Measurements from ENCODE around the gene ARHGEF39.

ARHGEF39 gene

GRCh38 chr9:35698231-35698630 lies 33.2 kb upstream of the ARHGEF39 start:
- Mint-ChIP-seq H3K4me3 (no peak overlapping the region), H3K27ac (no peak overlapping the region), H3K9me3 (no peaks in the 10 kb centered on the region), H3K36me3 (peaks cover 10% of the 10 kb centered on the region), H3K27me3 (no peaks in the 10 kb centered on the region), H3K4me1 (peaks cover 8% of the 10 kb centered on the region)

GRCh38 chr9:35697486-35697885 lies 32.5 kb upstream of the ARHGEF39 start:
- Mint-ChIP-seq H3K4me3 (no peak overlapping the region), H3K9me3 (no peaks in the 10 kb centered on the region), H3K27ac (no peak overlapping the region), H3K36me3 (peaks cover 10% of the 10 kb centered on the region), H3K27me3 (no peaks in the 10 kb centered on the region), H3K4me1 (peaks cover 8% of the 10 kb centered on the region)

- H3K27me3 Mint-ChIP-seq: no peaks in the 10 kb centered on the region
- no peaks in the 10 kb centered on the region for H3K9me3 Mint-ChIP-seq
- H3K4me3 Mint-ChIP-seq: no peak overlapping the region
- peaks cover 10% of the 10 kb centered on the region for H3K36me3 Mint-ChIP-seq
- H3K27ac Mint-ChIP-seq: peak overlapping the region; percentile 46
- H3K4me1 Mint-ChIP-seq: peaks cover 13% of the 10 kb centered on the region
Observed at GRCh38 chr9:35696520-35697215, 31.7 kb upstream of the ARHGEF39 start.

GRCh38 chr9:35695943-35696401 lies 31.0 kb upstream of the ARHGEF39 start:
- Mint-ChIP-seq H3K4me3 (no peak overlapping the region), H3K4me1 (peaks cover 18% of the 10 kb centered on the region), H3K27ac (peak overlapping the region; percentile 46), H3K27me3 (no peaks in the 10 kb centered on the region), H3K36me3 (peaks cover 10% of the 10 kb centered on the region), H3K9me3 (no peaks in the 10 kb centered on the region)

- Mint-ChIP-seq H3K27ac (peak overlapping the region; percentile 69), H3K4me1 (peaks cover 34% of the 10 kb centered on the region), H3K27me3 (no peaks in the 10 kb centered on the region), H3K9me3 (no peaks in the 10 kb centered on the region), H3K4me3 (peak overlapping the region; percentile 86), H3K36me3 (peaks cover 4% of the 10 kb centered on the region)
Observed at GRCh38 chr9:35691757-35692301, 26.8 kb upstream of the ARHGEF39 start.

- Mint-ChIP-seq H3K36me3 (no peaks in the 10 kb centered on the region), H3K27me3 (no peaks in the 10 kb centered on the region), H3K4me3 (peak overlapping the region; percentile 86), H3K27ac (peak overlapping the region; percentile 87), H3K9me3 (no peaks in the 10 kb centered on the region), H3K4me1 (peaks cover 29% of the 10 kb centered on the region)
Observed at GRCh38 chr9:35691334-35691650, 26.3 kb upstream of the ARHGEF39 start.

- Mint-ChIP-seq H3K4me1 (peaks cover 28% of the 10 kb centered on the region), H3K36me3 (no peaks in the 10 kb centered on the region), H3K27me3 (no peaks in the 10 kb centered on the region), H3K9me3 (no peaks in the 10 kb centered on the region), H3K4me3 (peak overlapping the region; percentile 86), H3K27ac (no peak overlapping the region)
Observed at GRCh38 chr9:35690614-35691333, 25.8 kb upstream of the ARHGEF39 start.

GRCh38 chr9:35690294-35690613 lies 25.3 kb upstream of the ARHGEF39 start:
- Mint-ChIP-seq H3K27ac (peak overlapping the region; percentile 74), H3K4me1 (peaks cover 28% of the 10 kb centered on the region), H3K27me3 (no peaks in the 10 kb centered on the region), H3K9me3 (no peaks in the 10 kb centered on the region), H3K4me3 (peak overlapping the region; percentile 76), H3K36me3 (no peaks in the 10 kb centered on the region)

- peak within 1 kb of the TSS; percentile 74 for H3K27ac Mint-ChIP-seq
- H3K4me3 Mint-ChIP-seq: peak within 1 kb of the TSS; percentile 86
- no peaks in the 10 kb centered on the region for H3K36me3 Mint-ChIP-seq
Observed at GRCh38 chr9:35689542-35690293, 24.7 kb upstream of the ARHGEF39 start, which contains the start of gene TPM2. TSS of gene TPM2 (minus strand) at chr9:35689925. CDS start at chr9:35689817, 108 bp downstream.

GRCh38 chr9:35688558-35689541 lies 23.9 kb upstream of the ARHGEF39 start:
- H3K36me3 Mint-ChIP-seq: no peaks in the 10 kb centered on the region
- H3K27ac Mint-ChIP-seq: peak overlapping the region; percentile 74
- no peaks in the 10 kb centered on the region for H3K27me3 Mint-ChIP-seq
- H3K4me1 Mint-ChIP-seq: peaks cover 28% of the 10 kb centered on the region
- peak overlapping the region; percentile 35 for H3K4me3 Mint-ChIP-seq
- H3K9me3 Mint-ChIP-seq: no peaks in the 10 kb centered on the region

More at GRCh38 chr9:35689542-35690293, 24.7 kb upstream of the ARHGEF39 start, which contains the start of gene TPM2:
- peaks cover 28% of the 10 kb centered on the region for H3K4me1 Mint-ChIP-seq
- no peaks in the 10 kb centered on the region for H3K27me3 Mint-ChIP-seq
- no peaks in the 10 kb centered on the region for H3K9me3 Mint-ChIP-seq

GRCh38 chr9:35687972-35688557 lies 23.1 kb upstream of the ARHGEF39 start:
- Mint-ChIP-seq H3K27me3 (no peaks in the 10 kb centered on the region), H3K4me1 (peaks cover 28% of the 10 kb centered on the region), H3K9me3 (no peaks in the 10 kb centered on the region), H3K4me3 (no peak overlapping the region), H3K36me3 (no peaks in the 10 kb centered on the region), H3K27ac (no peak overlapping the region)

GRCh38 chr9:35687306-35687705 lies 22.3 kb upstream of the ARHGEF39 start:
- no peaks in the 10 kb centered on the region for H3K27me3 Mint-ChIP-seq
- H3K9me3 Mint-ChIP-seq: no peaks in the 10 kb centered on the region
- no peak overlapping the region for H3K4me3 Mint-ChIP-seq
- H3K27ac Mint-ChIP-seq: no peak overlapping the region
- H3K4me1 Mint-ChIP-seq: peaks cover 28% of the 10 kb centered on the region
- H3K36me3 Mint-ChIP-seq: no peaks in the 10 kb centered on the region

- H3K36me3 Mint-ChIP-seq: no peaks in the 10 kb centered on the region
- H3K27me3 Mint-ChIP-seq: no peaks in the 10 kb centered on the region
- H3K4me1 Mint-ChIP-seq: peaks cover 22% of the 10 kb centered on the region
- H3K27ac Mint-ChIP-seq: no peak overlapping the region
- no peak overlapping the region for H3K4me3 Mint-ChIP-seq
- no peaks in the 10 kb centered on the region for H3K9me3 Mint-ChIP-seq
Observed at GRCh38 chr9:35686222-35687203, 21.5 kb upstream of the ARHGEF39 start.
